D341Med (cell line): ENCODE results near the gene UBE2M.
A peak's percentile ranks its signal among the peaks of the same experiment; 100 is the strongest.
"Not testable (repeated sequence)": the region's sequence is repeated elsewhere in the genome, so short reads cannot be mapped to it uniquely, and the experiment has no call there.

Experiments used
- DNase-seq: peaks from one replicate; pipeline ENCODE4 v3.0.0; 2012; ENCODE audit warnings: low spot score

UBE2M gene

DNA sequence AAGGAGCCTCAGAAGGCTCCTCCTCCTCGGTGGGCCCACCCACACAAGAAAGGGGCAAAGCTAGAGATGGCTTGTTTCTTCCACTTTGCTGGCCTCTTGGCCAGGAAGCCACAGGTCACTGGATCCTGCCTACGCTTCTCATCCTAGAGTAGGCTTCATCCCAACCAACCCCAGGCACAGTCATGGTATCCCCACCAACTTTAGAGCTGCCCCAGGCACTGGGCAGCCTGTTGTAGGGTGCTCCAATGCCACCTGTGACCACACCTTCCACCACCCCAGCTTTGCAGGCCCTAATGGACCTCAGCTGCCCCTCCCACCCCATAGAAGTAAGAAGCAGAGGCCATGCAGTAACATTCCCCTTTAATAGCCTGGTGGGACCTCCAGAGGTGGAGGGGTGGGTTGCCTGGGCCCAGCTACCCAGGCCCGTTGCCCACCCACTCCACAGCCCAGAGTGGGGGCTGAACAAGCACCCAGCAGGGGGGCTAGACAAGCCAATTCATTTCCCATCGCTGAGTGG, 3.0 kb downstream of the UBE2M start:
- no peak for DNase-seq

DNA sequence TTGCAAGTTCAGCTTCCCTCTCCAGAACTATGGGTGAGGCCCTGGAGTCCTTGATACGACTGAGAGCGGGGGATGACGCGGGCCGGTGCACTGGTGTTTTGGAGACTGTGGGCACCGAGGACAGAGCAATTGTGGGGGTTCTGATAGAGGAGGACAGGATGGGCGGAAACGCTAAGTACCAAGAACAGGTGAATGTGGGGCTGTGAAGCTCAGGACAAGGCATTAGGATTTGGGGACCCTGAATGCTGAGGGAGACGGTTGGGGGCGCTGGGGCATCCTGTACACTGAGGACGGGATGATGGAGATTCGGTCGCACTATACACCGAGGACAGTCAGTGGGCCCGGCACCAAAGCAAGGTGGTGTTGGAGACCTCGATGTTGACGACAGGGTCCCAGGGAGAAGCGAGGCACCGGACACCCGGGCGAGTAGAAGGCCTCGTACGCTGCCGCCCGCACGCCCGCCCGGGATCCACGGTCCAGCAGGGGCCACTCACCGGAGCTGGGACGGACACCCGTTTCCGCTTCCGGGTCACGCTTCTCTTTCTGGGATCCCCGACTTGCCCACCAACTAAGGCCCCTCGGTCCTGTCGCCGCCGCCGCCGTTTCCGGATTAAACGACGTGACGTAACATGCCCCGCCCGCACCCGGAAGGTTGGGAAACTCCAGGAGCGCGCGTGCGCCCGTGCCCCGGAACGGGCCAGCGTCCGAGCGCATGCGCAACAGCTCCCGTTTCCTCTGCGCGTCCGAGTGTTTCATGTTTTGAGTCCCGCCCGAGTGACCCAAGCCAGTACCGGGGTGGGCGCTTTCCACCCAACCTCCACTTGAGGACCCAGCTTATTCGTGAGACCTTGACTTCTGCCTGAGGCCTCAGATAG, 3.7 kb downstream of the UBE2M start, which contains the start of gene CHMP2A:
Gene CHMP2A, minus strand, starts transcription at position 612 of the 875 bp plus-strand sequence. CDS start 893 bp downstream, outside the sequence.
- peak; percentile 96 for DNase-seq

DNA sequence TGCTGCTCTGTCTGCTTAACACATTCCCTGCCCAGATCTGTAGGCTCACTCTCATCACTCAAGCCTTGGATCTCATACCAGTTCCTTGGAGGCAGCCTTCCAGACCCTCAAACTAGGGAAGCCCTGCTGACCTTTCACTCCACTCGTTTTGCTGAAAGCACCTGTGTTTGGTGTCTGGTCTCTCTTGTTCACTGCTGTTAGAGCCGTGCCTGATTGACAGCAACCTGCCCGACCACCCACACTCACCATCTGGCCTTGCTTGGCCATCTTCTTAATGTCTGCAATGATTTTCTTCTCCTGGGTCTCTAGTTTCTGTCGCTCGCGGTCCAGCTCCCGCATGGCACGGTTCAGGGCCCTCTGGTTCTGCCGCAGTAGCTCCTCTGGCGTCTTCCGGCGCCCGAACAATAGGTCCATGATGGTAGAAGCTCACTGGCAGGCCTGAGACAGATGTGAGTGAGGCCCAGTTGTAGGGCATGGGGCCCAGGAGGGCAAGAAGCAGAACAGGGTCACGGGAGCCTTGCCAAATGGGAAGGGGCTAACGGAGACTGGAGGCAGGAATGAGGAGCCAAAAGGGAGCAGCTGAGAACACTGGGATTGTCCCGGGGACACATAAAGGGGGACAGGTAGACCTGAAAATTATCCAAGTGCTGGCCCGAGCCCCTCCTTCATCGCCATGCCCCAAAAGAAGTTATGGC, 4.5 kb downstream of the UBE2M start:
- no peak for DNase-seq

DNA sequence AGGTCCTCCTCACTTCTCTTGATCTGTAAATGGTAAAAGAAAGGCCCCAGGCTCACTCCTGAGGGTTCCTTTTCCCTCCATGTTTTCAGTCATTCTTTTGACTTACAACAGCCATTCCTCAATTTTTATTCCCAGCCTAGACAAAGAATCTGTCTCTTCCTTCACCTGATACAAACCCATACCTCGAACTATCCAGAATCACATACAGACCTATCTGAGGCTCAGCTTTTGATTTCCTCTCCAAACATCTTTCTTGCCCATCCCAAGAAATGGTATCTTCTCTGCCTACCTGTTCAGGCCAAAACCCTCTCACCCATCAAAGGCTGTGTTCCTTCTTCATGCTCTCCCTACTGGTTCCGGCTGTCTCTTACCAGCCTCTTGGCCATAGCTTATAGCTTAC, 5.8 kb downstream of the UBE2M start:
- DNase-seq: no peak

DNA sequence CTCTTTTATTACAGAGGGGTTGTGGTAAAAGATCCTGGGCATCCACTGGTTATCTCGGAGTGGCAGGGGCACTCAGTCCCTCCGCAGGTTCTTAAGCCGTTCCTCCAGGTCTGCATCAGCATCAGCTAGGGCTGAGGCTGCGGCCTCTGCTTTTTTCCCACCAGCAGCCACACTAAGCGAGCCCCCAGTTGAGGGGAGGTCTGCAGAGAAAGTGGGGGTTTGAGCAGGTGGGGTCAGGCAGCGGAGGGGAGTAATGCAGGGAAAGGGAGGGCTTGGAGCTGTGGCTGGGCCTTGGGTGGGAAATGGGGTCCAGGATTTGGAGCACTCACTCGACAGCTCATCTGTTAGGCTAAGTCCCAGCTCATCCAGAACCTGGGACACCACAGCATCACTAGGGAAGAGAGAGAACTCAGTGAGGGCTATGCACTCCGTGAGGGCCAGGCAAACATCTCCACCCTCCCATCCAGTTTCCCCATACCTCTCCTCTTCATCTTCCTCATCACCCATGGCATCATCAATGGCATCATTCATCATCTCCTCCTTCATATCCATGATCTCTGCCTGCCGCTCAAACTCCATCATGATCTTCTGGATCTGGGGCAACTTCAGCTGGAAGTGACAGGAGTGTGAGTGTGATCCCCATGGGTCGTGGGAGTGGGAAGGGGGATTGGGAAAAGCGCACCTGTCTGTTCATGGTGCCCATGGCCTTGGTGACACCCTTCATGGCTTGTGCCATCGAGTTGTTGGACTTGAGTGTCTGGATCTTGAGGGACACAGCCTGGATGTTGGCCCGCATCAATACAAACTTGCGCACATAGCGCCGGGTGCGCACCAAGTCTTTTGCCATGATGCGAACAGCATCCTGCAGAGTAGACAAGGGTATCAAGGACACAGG, 6.6 kb downstream of the UBE2M start:
- DNase-seq: no peak

DNA sequence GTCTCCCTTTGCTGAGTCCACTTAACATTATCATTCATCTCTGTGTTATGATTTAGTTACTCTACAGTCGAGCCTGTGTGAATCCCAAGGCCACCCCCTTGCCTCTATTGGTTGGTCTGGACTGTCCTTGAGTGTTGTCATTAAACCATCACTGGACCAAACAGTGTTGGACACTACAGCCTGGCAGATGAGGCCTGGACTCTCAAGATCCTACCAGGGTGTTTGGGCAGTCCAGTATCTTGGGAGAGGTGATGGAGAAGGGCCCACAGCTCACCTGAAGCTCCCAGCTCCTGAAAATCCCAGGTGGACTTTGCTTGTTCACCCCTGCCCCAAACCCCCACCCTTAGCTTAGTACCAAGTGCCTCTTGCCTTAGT, 7.3 kb downstream of the UBE2M start:
- no peak for DNase-seq

DNA sequence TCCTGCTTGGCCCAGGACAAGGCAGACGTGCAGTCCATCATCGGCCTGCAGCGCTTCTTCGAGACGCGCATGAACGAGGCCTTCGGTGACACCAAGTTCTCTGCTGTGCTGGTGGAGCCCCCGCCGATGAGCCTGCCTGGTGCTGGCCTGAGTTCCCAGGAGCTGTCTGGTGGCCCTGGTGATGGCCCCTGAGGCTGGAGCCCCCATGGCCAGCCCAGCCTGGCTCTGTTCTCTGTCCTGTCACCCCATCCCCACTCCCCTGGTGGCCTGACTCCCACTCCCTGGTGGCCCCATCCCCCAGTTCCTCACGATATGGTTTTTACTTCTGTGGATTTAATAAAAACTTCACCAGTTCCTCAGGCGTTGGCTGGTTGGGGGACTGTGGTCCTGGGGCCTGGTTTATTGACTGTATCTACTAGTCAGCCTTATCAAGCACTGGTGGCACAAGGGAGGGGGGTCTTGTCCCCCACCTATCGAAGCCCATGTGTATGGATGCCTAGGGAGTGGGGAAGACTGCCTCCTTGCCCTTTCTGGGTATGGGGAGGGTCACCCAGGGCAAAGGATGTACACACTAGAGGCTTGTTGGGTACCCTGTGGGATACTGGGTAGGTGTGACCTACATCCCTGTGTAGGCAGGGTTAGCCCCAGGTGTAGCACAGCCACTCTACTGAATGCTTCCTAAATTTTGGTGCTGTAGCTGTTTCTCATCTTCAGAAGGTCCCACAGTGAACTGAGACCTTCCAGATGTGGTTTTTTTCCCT, 7.9 kb downstream of the UBE2M start:
- DNase-seq: no peak

DNA sequence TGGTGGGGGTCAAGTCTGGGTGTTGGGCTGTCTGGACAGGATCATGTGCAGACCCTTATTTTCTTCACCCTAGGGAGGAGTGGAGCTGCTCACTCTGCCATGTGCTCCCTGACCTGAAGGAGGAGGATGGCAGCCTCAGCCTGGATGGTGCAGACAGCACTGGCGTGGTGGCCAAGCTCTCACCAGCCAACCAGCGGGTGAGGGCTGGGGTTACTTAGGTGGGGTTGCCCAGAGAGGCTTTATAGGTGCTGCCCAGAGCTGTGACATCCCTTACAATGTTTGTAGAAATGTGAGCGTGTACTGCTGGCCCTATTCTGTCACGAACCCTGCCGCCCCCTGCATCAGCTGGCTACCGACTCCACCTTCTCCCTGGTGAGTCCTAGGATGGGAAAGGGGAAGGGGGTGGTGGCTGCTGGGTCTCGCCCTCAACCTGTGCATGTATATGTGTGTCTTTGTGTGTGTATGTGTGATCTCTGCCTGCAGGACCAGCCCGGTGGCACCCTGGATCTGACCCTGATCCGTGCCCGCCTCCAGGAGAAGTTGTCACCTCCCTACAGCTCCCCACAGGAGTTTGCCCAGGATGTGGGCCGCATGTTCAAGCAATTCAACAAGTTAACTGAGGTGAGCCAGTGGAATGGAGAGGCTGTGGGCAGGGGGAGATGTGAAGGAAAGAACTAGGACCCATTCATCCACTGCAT, 8.6 kb downstream of the UBE2M start:
- no peak for DNase-seq

DNA sequence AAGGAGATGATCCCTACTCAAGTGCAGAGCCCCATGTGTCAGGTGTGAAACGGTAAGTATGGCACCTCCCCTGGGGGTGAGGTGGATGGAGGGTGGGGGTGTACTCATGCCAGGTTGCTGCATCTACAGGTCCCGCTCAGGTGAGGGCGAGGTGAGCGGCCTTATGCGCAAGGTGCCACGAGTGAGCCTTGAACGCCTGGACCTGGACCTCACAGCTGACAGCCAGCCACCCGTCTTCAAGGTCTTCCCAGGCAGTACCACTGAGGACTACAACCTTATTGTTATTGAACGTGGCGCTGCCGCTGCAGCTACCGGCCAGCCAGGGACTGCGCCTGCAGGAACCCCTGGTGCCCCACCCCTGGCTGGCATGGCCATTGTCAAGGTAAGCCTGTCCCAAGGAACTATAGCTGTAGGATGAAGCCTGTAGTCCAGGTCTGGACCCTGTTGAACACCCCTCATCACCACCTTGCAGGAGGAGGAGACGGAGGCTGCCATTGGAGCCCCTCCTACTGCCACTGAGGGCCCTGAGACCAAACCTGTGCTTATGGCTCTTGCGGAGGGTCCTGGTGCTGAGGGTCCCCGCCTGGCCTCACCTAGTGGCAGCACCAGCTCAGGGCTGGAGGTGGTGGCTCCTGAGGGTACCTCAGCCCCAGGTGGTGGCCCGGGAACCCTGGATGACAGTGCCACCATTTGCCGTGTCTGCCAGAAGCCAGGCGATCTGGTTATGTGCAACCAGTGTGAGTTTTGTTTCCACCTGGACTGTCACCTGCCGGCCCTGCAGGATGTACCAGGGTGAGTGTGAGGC, 9.3 kb downstream of the UBE2M start:
- DNase-seq: no peak

DNA sequence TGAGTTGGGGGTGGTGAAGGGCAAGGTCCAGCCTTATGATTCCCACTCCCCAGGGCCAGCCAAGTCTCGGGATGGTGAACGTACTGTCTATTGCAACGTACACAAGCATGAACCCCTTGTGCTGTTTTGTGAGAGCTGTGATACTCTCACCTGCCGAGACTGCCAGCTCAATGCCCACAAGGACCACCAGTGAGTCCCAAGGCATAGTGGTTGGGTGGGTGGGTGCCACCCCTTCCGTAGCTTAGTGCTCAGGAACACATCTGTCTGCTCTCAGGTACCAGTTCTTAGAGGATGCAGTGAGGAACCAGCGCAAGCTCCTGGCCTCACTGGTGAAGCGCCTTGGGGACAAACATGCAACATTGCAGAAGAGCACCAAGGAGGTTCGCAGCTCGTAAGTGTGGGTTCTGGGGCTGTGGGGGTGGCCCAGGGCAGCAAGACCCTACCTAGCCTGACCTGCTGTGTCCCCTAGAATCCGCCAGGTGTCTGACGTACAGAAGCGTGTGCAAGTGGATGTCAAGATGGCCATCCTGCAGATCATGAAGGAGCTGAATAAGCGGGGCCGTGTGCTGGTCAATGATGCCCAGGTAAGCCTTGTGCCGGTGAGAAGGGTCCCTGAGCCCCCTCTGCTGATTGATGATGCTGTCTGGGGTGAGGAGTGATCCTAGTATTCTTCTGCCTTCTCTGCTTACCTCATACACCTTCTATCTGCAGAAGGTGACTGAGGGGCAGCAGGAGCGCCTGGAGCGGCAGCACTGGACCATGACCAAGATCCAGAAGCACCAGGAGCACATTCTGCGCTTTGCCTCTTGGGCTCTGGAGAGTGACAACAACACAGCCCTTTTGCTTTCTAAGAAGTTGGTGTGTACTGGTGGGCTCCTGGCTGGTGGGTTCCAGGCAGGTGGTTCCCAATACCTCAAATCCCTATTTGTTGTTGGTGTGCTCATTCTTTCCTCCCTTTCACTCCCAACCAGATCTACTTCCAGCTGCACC, 10.8 kb downstream of the UBE2M start:
- no peak for DNase-seq

DNA sequence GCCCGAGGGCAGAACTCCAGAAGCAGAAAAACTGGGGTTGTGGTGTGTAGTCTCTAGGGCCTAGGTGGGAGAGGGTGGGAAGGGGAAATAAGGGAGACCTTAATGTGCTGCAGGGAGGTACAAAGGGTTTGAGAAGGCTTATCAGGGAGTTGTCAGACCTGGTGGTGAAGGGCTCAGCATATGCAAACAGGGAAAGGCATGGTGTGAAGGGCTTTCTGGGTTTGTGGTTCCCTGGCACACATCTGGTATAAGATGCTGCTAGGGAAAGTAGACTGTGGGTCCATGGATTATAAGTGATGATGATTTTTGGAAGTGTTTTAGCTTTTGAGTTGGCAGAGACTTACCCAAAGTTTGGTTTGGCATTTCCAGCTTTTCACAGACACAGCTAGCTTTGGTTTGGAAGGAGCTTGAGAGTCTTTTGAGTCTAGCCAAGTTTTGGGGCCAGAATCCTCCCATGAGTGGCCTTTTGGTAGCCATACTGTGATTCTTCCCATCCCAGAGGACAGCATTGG, 12.3 kb downstream of the UBE2M start:
- no peak for DNase-seq

DNA sequence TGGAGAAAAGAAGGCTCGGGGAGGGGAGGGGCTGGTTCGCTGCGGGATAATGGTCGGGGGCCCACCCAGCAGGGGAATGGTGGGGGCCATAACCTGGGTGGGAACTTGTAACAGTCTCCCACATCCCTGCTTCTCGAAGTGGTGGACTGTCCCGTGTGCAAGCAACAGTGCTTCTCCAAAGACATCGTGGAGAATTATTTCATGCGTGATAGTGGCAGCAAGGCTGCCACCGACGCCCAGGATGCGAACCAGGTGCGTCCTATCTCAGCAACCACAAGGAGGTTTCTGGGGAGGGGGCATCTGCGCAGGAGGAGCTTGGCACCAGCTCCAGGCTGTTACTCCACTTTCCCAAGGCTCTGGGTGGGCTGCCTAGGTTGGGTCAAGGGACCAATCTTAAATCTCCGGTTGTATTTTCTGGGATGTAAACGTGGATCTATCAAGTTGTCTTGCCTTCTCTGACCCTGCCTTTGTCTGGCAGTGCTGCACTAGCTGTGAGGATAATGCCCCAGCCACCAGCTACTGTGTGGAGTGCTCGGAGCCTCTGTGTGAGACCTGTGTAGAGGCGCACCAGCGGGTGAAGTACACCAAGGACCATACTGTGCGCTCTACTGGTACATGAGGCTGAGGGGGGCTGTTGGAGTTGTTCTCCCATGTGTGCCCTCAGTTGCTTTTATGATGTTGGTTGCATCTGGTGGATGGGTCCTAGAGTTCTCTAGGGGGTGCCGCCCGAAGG, 13.0 kb downstream of the UBE2M start:
- no peak for DNase-seq

DNA sequence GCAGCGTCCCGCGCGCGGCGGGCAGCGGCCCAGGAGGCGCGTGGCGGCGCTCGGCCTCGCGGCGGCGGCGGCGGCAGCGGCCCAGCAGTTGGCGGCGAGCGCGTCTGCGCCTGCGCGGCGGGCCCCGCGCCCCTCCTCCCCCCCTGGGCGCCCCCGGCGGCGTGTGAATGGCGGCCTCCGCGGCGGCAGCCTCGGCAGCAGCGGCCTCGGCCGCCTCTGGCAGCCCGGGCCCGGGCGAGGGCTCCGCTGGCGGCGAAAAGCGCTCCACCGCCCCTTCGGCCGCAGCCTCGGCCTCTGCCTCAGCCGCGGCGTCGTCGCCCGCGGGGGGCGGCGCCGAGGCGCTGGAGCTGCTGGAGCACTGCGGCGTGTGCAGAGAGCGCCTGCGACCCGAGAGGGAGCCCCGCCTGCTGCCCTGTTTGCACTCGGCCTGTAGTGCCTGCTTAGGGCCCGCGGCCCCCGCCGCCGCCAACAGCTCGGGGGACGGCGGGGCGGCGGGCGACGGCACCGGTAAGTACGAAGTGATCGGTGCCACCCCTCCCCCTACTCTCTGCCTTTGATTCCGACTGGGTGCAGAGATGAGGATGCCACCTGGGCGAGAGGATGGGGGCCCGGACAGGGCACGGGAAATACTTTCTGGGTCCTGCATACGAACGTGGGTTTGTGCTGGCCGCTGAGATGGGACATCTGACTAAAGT, 13.7 kb downstream of the UBE2M start:
- DNase-seq: peak; percentile 96

DNA sequence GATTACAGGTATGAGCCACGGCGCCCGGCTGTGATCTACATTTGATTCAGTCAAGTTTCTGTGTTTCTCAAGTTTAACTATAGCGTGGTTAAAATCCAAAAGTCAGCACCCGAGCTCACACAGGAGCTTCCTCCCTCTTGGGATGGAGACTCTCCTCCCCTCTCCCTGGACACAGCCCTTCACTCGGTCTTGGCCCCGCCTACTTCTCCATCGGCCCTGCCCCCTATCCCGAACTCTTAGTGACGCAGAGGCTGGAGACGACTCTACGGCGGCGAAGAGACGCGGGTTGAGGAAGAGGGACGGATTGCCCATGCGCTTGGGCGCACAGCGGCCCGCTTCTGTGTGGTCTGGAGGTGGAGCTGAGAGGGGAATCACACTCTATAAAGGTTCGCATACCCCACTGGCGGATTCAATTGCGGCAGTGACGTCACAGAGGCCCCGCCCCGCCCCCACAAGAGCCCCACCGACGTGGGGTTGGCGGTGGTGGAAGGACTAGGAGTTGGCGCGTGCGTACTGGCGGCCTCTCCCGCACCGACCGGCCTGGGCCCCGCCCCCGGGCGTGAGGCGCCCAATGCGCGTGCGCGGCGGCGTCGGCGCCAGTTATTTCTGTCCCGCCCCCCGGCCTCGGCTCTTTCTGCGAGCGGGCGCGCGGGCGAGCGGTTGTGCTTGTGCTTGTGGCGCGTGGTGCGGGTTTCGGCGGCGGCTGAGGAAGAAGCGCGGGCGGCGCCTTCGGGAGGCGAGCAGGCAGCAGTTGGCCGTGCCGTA, 14.4 kb downstream of the UBE2M start, which contains the start of gene TRIM28:
Gene TRIM28, plus strand, starts transcription at position 239 of the 765 bp plus-strand sequence. CDS start 694 bp downstream, outside the sequence.
- DNase-seq: peak; percentile 100

DNA sequence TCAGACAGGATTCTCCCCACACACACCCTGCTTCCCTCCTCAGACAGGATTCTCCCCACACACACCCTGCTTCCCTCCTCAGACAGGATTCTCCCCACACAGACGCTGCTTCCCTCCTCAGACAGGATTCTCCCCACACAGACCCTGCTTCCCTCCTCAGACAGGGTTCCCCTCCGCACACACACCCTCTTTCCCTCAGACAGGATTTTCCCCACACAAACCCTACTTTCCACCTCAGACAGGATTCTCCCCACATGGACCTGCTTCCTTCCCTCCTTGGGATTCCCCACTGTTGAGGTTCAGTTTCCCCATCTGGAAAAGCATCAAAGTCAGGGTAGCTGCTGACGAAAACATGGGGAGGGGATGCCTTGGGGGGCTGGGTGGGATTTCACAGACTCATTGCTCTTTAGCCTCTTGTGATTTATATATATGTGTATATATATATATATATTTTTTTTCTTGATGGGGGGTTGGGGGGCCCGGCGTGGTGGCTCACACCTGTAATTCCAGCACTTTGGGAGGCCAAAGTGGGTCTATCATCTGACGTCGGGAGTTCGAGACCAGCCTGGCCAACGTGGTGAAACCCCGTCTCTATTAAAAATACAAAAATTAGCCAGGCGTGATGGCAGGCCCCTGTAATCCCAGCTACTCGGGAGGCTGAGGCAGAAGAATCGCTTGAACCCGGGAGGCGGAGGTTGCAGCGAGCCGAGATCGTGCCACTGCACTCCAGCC, 15.6 kb downstream of the UBE2M start:
- DNase-seq: not testable (repeated sequence)
